ENCODE measurements around the gene MAP3K6. TPM values are rescaled to one million over a fixed set of nuclear protein-coding genes. Genes with fewer than 3 reads are reported as not detected.

MAP3K6 gene
- total RNA-seq, 1 experiment from 2014 or later: 7.7 TPM

DNA sequence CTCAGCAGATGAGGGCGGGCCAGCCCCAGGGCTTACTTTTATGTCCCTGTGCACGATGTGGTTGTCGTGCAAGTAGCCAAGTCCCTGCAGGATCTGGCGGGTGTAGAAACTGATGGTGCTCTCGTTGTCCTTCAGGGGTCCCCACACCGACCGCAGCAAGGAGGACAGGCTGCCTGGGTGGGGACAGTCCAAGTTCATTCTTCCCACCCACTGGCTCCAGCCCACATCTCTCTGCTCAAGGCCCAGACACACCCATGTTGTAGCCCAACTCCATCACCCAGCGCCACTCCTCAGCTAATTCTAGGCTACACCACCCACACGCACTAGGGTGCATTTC lies 7.0 kb downstream of the MAP3K6 start:
- no peak overlapping the region for H2AK5ac ChIP-seq (ENCODE audit: insufficient read length, low read length)
- Mint-ChIP-seq H3K4me1 (peaks cover 16 to 32% of the 10 kb centered on the region in 2 experiments), H3K36me3 (ENCODE audit: insufficient read depth in 1 of 3, low read depth in 3 of 3) (peaks cover 0 to 13% (median 3%) of the 10 kb centered on the region in 3 experiments; a peak in 4 of 7 replicates), H3K27me3 (ENCODE audit: low read depth) (peaks cover 64% of the 10 kb centered on the region), H3K27ac (no peak overlapping the region; a peak in 1 of 7 replicates), H3K9me3 (no peaks in the 10 kb centered on the region; a peak in 1 of 5 replicates), H3K4me3 (peak overlapping the region; percentile 70 to 81)
- 0 out of 2 replicates have a peak overlapping the region, but pooled peaks have one; percentile 11 for H3K14ac ChIP-seq (ENCODE audit: insufficient read depth, low read length)
- TF ChIP-seq, protein P1, sequence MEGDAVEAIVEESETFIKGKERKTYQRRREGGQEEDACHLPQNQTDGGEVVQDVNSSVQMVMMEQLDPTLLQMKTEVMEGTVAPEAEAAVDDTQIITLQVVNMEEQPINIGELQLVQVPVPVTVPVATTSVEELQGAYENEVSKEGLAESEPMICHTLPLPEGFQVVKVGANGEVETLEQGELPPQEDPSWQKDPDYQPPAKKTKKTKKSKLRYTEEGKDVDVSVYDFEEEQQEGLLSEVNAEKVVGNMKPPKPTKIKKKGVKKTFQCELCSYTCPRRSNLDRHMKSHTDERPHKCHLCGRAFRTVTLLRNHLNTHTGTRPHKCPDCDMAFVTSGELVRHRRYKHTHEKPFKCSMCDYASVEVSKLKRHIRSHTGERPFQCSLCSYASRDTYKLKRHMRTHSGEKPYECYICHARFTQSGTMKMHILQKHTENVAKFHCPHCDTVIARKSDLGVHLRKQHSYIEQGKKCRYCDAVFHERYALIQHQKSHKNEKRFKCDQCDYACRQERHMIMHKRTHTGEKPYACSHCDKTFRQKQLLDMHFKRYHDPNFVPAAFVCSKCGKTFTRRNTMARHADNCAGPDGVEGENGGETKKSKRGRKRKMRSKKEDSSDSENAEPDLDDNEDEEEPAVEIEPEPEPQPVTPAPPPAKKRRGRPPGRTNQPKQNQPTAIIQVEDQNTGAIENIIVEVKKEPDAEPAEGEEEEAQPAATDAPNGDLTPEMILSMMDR (conservative IDR thresholded peaks at IDR 0.05): no peak
- H3K79me2 ChIP-seq (ENCODE audit: insufficient read depth, low read length): no peaks in the 10 kb centered on the region
- no peak overlapping the region for H4K8ac ChIP-seq (replicated peaks; ENCODE audit: insufficient read length, low read depth, low read length)
- no CpG with 5 or more reads among the region's 9 CpGs for WGBS (ENCODE audit: extremely low coverage, insufficient read length, low lambda C conversion rate)
- no peak for DNase-seq
- H3K4ac ChIP-seq (ENCODE audit: low read depth, low read length): no peak overlapping the region
- no peak overlapping the region for H2BK20ac ChIP-seq (ENCODE audit: low read depth, low read length, poor library complexity, severe bottlenecking)
- H4K91ac ChIP-seq (ENCODE audit: insufficient read length, low read depth, low read length): no peak overlapping the region
- no peaks in the 10 kb centered on the region for H3K9me3 ChIP-seq (ENCODE audit: control insufficient read depth, low read depth, low read length)
- no peak overlapping the region for H3K18ac ChIP-seq (ENCODE audit: insufficient read length, low read depth, low read length)
- no peak overlapping the region for H2BK120ac ChIP-seq (ENCODE audit: low read depth, low read length, poor library complexity, severe bottlenecking)
- H3K23me2 ChIP-seq (ENCODE audit: insufficient read length, low read depth, low read length, poor library complexity, severe bottlenecking): peaks cover 13% of the 10 kb centered on the region
- H3K27me3 ChIP-seq (ENCODE audit: insufficient read depth, low read length): peaks cover 19% of the 10 kb centered on the region; the same call in 1 of the 2 replicates
- H4K20me1 ChIP-seq (ENCODE audit: control insufficient read depth, insufficient read depth, insufficient read length): peaks cover 4% of the 10 kb centered on the region
- no peak overlapping the region for H2AFZ ChIP-seq (ENCODE audit: low read length)
- no peak overlapping the region for H3K23ac ChIP-seq (ENCODE audit: insufficient read length, low read depth, low read length)
- H3K9ac ChIP-seq (ENCODE audit: extremely low read depth, insufficient read length, low read length): no peak overlapping the region
- H3K27ac ChIP-seq (ENCODE audit: insufficient read length, low read depth, low read length): no peak overlapping the region
- H2BK15ac ChIP-seq (ENCODE audit: low read depth, low read length): no peak overlapping the region
- no peak overlapping the region for H2BK12ac ChIP-seq (ENCODE audit: insufficient read length, low read depth, low read length)
- H4K5ac ChIP-seq (ENCODE audit: insufficient read length, low read depth, low read length): no peak overlapping the region
- no peaks in the 10 kb centered on the region for H3K79me1 ChIP-seq (ENCODE audit: insufficient read depth, low read depth, low read length, poor library complexity, severe bottlenecking)
- peaks cover 3% of the 10 kb centered on the region; the same call in 1 of the 2 replicates for H3K4me1 ChIP-seq (ENCODE audit: insufficient read depth, low read length)
- H3T11ph ChIP-seq (ENCODE audit: low read length): no peak overlapping the region
- H2BK5ac ChIP-seq (ENCODE audit: insufficient read length, low read length): no peak overlapping the region
- H3K56ac ChIP-seq (ENCODE audit: insufficient read length, low read depth, low read length): no peak overlapping the region
- H3K4me2 ChIP-seq (ENCODE audit: insufficient read depth, insufficient read length, low read length): peak overlapping the region; percentile 84

All from H9 (cell line).